ENCODE results near the gene WDR37. TPM values are rescaled to one million over a fixed set of nuclear protein-coding genes. Genes with fewer than 3 reads are reported as not detected.
A peak's percentile ranks its signal among the peaks of the same experiment; 100 is the strongest.

WDR37 gene
- total and polyA plus RNA-seq, 2 donors from 2014 or later: 6.0 to 23.5 TPM

DNA sequence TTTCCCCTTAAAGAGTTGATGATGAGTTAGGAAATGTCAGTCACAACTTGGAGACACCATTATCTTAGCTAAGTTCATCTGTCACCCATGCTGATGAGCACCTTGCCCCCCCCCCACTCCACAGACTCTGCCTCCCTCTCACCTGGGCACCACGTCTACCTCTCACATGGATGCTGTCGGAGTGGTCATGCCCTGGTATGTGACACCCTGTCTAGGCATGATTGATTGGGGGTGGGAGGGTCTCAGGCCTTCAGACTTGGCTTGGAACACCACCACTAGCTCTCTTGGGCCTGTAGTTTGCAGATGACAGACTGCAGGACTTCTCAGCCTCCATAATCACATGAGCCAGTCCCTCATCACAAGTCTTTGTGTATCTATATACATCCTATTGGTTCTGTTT lies 78.0 kb downstream of the WDR37 start:
- Histone ChIP-seq H3K36me3 (ENCODE audit: control insufficient read depth in 2 of 3, insufficient read depth in 3 of 3, low read length in 3 of 3) (peaks cover 0 to 16% (median 15%) of the 10 kb centered on the region in 3 donors), H3K27me3 (ENCODE audit: control insufficient read depth, insufficient read depth, low read length) (no peaks in the 10 kb centered on the region), H3K4me1 (ENCODE audit: control insufficient read depth in 2 of 3, insufficient read depth in 2 of 3, low read depth in 1 of 3, low read length in 3 of 3) (no peaks in the 10 kb centered on the region), H3K9me3 (ENCODE audit: control insufficient read depth in 2 of 3, insufficient read depth in 1 of 3, low read length in 3 of 3) (peaks cover 0 to 3% (median 0%) of the 10 kb centered on the region in 3 donors), H3K9ac (ENCODE audit: low read length in 3 of 3) (no peak overlapping the region), H3K4me3 (ENCODE audit: low read length in 3 of 3) (no peak overlapping the region), H3K27ac (ENCODE audit: low read depth in 2 of 2, low read length in 2 of 2) (no peak overlapping the region)
- intact Hi-C loops (cut with DNase I): no loop called here
- FAIRE-seq (no peak), DNase-seq (peak in 1 of 5 donors; percentile 14)
- TF ChIP-seq, protein P1, sequence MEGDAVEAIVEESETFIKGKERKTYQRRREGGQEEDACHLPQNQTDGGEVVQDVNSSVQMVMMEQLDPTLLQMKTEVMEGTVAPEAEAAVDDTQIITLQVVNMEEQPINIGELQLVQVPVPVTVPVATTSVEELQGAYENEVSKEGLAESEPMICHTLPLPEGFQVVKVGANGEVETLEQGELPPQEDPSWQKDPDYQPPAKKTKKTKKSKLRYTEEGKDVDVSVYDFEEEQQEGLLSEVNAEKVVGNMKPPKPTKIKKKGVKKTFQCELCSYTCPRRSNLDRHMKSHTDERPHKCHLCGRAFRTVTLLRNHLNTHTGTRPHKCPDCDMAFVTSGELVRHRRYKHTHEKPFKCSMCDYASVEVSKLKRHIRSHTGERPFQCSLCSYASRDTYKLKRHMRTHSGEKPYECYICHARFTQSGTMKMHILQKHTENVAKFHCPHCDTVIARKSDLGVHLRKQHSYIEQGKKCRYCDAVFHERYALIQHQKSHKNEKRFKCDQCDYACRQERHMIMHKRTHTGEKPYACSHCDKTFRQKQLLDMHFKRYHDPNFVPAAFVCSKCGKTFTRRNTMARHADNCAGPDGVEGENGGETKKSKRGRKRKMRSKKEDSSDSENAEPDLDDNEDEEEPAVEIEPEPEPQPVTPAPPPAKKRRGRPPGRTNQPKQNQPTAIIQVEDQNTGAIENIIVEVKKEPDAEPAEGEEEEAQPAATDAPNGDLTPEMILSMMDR (IDR thresholded peaks at IDR 0.05; ENCODE audit: borderline replicate concordance, extremely low read depth, insufficient read depth): no peak

DNA sequence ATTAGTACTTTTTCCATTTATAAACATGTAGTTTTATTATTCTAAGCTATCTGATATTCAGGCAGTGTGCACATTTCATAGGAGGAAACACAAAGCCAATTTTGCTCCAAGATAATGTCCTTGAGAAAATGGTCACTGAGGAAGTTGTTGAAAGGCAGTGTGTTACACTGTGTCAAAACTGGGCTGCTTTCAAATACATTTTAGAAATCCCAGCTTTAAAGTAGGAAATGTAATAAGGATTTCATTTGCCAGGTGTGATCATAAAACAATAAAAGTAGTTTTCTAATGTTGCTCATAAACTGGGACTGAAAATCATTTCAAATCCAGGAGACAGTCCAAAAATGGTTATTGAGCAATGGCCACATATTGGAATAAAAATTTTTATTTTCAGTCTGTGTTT lies 80.1 kb downstream of the WDR37 start:
- intact Hi-C loops (cut with DNase I): no loop called here
- TF ChIP-seq, protein P1 (IDR thresholded peaks at IDR 0.05; ENCODE audit: borderline replicate concordance, extremely low read depth, insufficient read depth): no peak
- no peak for FAIRE-seq

DNA sequence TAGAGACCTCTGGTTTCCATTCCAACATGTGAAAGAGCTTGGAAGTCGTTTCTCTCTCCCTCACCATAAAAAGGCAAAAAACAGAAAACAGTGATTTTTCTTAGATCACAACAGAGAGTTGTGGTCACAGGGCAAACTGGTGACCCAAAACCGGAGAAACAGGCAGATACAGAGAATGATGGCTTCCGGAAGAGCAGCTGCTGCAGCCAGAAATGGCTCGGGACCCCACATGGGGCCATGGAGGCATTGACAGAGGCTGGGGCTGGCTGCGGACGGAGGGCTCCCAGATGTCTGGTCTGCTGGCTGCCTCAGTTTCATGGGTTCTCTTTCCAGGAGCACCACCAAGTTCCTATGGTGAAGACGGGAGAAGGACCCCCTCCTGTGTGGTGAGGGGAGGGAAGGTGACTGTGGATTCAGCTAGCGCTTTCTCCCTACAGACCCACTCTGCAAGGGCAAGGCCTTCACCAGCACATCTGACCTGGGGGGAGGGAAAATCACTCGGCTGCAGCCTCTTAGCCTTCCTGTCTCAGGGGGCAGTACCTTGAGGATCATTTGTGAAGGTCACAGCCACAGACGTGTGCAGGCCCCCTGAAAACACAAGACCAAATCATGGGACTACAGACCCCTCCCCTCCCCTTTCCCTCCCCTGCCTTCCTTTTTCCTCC lies 81.4 kb downstream of the WDR37 start:
- intact Hi-C loops (cut with DNase I): no loop called here
- Histone ChIP-seq H3K9me3 (ENCODE audit: control insufficient read depth in 2 of 3, insufficient read depth in 1 of 3, low read length in 3 of 3) (peaks cover 0 to 3% (median 0%) of the 10 kb centered on the region in 3 donors), H3K27me3 (ENCODE audit: control insufficient read depth, insufficient read depth, low read length) (no peaks in the 10 kb centered on the region), H3K9ac (ENCODE audit: low read length in 3 of 3) (no peak overlapping the region), H3K4me3 (ENCODE audit: low read length in 3 of 3) (no peak overlapping the region), H3K4me1 (ENCODE audit: control insufficient read depth in 2 of 3, insufficient read depth in 2 of 3, low read depth in 1 of 3, low read length in 3 of 3) (no peaks in the 10 kb centered on the region), H3K36me3 (ENCODE audit: control insufficient read depth in 2 of 3, insufficient read depth in 3 of 3, low read length in 3 of 3) (no peaks in the 10 kb centered on the region), H3K27ac (ENCODE audit: low read depth in 2 of 2, low read length in 2 of 2) (no peak overlapping the region)
- TF ChIP-seq, protein P1 (IDR thresholded peaks at IDR 0.05; ENCODE audit: borderline replicate concordance, extremely low read depth, insufficient read depth): no peak
- peak in 1 of 5 donors; percentile 11 for DNase-seq
- no peak for FAIRE-seq

More for the DNA sequence above, 80.1 kb downstream of the WDR37 start:
- peaks cover 0 to 3% (median 0%) of the 10 kb centered on the region in 3 donors for H3K9me3 ChIP-seq (ENCODE audit: control insufficient read depth in 2 of 3, insufficient read depth in 1 of 3, low read length in 3 of 3)
- peaks cover 0 to 3% (median 0%) of the 10 kb centered on the region in 3 donors for H3K36me3 ChIP-seq (ENCODE audit: control insufficient read depth in 2 of 3, insufficient read depth in 3 of 3, low read length in 3 of 3)
- H3K4me3 ChIP-seq (ENCODE audit: low read length in 3 of 3): no peak overlapping the region
- no peak for DNase-seq
- H3K9ac ChIP-seq (ENCODE audit: low read length in 3 of 3): no peak overlapping the region
- no peaks in the 10 kb centered on the region for H3K27me3 ChIP-seq (ENCODE audit: control insufficient read depth, insufficient read depth, low read length)
- H3K4me1 ChIP-seq (ENCODE audit: control insufficient read depth in 2 of 3, insufficient read depth in 2 of 3, low read depth in 1 of 3, low read length in 3 of 3): no peaks in the 10 kb centered on the region
- H3K27ac ChIP-seq (ENCODE audit: low read depth in 2 of 2, low read length in 2 of 2): no peak overlapping the region

All from kidney (tissue), 14 donors.